Measurements from ENCODE around the gene PMM1.
"Not testable (repeated sequence)": the region's sequence is repeated elsewhere in the genome, so short reads cannot be mapped to it uniquely, and the experiment has no call there.

Gene PMM1

DNA sequence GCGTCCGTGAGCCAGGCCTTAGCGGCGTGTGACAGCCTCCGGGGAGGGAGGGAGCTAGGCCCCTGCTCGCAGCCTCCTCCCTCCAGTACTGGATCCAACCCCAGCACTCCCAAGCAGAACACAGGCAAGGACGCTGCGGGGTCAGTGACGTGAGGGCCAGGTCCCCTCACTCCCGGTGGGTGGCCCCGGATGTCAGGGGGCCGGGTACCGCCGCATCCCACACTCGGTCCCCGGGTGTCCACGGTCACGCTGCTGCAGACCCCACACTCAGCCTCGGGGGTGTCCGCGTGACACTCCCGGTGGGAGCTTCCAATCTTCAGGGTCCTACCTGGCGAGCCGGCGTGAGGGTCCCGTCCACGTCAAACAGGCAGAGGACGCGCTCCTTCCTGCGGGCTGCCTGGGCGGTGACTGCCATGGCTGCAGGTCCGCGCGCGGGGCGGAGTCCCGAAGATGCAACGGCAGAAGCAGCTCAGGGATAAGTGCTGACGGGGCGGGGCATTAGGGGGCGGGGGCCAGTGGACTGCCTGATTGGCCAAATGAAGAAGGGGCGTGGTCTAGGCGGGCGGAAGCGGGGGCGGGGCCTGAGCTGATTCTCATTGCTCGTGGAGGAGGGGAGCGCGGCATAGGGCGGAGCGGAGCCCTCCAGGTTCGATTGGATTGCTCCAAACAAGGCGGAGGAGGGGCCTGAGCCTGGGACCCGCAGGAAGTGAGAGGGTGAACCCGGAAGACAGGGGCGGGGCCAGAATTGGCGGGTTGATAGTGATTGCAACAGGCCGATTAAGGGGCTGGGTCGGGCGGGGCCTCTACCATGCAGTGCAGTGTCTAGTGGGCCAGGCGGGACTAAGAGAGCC, at the start of gene PMM1:
PMM1 (minus strand) TSS at position 450 of the 851 bp plus-strand sequence; CDS start at position 415, 35 bp downstream.
- peak; percentile 98 for FAIRE-seq

DNA sequence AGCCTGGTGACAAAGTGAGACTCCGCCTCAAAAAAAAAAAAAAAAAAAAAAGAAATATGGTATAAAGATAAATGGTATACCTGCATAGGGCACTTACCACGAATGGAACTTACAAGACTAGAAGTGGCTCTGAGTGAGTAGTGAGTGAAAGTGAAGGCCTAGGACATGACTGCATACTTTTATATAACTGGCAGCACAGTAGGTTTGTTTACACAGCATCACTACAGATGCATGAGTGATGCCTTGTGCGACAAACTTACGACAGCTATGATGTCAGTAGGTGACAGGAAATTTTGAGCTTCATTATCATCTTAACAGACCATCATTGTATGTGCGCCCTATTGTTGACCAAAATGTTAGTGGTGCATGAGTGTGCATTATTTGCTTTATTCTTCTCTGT, 49.1 kb upstream of the PMM1 start:
- no peak for FAIRE-seq

DNA sequence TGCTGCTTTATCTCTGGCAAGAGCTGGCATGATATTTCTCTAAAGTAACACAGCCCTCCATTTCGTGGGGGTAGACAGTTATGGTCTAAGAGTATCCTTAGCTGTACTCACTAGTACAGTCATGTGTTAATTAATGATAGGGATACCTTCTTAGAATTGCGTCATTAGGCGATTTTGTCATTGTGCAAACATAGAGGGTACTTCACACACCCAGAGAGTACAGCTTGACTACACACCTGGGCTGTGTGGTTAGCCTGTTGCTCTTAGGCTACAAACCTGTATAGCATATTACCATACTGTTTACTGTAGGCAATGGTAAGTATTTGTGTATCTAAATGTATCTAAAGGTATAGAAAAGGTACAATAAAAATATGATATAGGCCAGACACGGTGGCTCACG, 48.5 kb upstream of the PMM1 start:
- FAIRE-seq, result no peak

GRCh38 chr22:41637623-41638022, 48.0 kb upstream of the PMM1 start:
- FAIRE-seq, result not testable (repeated sequence)

DNA sequence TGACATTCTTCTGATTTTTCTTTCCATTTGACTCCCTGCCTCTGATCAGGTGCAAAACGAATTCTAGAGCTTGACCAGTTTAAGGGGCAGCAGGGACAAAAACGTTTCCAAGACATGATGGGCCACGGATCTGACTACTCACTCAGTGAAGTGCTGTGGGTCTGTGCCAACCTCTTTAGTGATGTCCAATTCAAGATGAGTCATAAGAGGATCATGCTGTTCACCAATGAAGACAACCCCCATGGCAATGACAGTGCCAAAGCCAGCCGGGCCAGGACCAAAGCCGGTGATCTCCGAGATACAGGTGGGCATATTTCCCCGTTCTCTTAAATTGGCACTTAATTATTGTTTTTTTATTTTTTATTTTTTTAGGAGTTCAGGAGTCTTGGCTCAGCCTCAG, 46.8 kb upstream of the PMM1 start:
- FAIRE-seq, result no peak

DNA sequence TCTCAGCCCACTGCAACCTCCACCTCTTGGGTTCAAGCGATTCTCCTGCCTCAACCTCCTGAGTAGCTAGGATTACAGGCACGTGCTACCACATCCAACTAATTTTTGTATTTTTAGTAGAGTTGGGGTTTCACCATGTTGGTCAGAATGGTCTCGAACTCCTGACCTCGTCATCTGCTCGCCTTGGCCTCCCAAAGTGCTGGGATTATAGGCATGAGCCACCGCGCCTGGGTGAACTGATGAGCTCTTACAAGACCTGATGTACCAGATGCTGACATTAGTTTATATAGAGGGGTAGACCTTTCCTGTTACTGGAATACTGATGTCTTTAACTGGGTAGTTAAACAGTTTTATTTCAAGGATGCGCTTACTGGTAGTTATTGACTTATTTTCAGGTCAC, 45.0 kb upstream of the PMM1 start:
- not testable (repeated sequence) for FAIRE-seq

DNA sequence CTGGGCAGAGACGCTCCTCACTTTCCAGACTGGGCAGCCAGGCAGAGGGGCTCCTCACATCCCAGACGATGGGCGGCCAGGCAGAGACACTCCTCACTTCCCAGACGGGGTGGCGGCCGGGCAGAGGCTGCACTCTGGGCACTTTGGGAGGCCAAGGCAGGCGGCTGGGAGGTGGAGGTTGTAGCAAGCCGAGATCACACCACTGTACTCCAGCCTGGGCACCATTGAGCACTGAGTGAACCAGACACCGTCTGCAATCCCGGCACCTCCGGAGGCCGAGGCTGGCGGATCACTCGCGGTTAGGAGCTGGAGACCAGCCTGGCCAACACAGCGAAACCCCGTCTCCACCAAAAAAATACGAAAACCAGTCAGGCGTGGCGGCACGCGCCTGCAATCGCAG, 42.0 kb upstream of the PMM1 start:
- not testable (repeated sequence) for FAIRE-seq

GRCh38 chr22:41631115-41631514, 41.5 kb upstream of the PMM1 start:
- not testable (repeated sequence) for FAIRE-seq

- FAIRE-seq, result no peak
Observed at GRCh38 chr22:41625577-41625976, 35.9 kb upstream of the PMM1 start.

DNA sequence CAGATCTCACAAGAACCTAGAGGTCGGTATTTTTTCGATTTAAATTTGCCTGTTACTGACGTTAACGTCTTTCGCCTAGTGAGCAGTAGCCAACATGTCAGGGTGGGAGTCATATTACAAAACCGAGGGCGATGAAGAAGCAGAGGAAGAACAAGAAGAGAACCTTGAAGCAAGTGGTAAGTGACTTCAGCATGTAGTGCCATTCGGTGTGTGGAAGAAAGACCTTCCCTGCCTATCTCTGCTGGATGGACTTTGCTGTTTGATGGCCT, 32.2 kb upstream of the PMM1 start:
- FAIRE-seq, result no peak

DNA sequence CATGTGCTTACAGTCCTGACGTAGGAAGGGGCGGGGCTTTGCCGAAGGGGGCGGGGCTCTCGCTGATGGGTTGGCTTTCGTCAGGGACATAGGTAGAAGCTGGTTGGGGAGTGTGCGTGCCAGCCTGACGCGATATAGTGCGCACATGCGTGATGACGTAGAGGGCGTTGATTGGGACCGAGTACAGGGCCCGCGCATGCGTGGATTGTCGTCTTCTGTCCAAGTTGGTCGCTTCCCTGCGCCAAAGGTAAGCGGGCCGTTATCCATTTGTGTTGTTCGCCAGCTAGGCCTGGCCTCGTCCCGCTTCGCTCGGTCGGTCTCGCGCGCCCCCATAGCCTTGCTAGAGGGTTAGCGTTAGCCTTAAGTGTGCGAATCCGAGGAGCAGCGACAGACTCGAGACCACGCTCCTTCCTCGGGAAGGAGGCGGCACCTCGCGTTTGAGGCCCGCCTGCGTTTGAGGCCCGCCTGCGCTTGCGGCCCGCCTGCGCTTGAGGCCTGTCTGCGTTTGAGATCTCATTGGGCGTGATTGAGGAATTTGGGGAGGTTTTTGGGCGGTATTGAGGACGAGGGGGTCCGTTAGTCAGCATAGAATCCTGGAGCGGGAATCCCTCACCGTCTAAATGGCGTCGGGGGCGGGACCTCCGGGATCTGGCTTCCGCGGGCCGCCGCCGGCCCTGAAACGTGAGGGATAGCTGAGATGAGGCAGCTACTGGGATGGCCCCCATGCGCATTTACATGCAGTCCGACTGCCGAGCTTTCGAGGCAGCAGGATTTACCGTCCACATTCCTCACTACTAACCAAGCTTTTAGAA, 31.7 kb upstream of the PMM1 start, which contains the start of gene XRCC6:
XRCC6 (plus strand) TSS at position 197 of the 812 bp plus-strand sequence. CDS start 710 bp downstream, outside the sequence.
- peak; percentile 95 for FAIRE-seq

DNA sequence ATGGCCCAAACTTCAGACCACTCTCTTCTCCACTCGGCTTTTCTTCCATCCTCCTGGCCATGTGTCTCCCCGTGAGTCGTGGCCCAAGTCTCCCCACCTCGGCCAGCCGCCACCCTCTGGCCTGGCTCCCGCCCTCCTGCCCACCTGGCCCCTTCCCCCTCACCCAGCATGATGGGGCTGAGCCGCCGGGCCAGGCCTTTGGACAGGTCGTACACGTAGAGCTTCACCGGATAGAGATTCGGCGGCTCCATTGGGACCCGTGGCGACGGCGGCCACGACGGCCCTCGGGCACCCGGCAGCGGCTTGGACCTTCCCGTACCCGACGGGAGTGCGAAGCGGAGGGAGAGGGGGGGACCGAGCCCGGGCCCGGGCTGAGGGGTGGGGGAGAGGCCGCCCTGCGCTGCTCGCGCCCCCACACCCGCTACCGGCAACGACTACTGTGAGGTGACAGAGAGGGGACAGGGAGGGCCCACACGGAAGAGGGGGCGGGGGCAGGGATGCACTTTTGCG, 31.0 kb upstream of the PMM1 start, which contains the start of gene DESI1:
DESI1 (minus strand) TSS at position 455 of the 510 bp plus-strand sequence; CDS start at position 251, 204 bp downstream.
- no peak for FAIRE-seq

GRCh38 chr22:41619979-41620588, 30.4 kb upstream of the PMM1 start:
- FAIRE-seq, result no peak

- no peak for FAIRE-seq
Observed at GRCh38 chr22:41613456-41613855, 23.8 kb upstream of the PMM1 start.

DNA sequence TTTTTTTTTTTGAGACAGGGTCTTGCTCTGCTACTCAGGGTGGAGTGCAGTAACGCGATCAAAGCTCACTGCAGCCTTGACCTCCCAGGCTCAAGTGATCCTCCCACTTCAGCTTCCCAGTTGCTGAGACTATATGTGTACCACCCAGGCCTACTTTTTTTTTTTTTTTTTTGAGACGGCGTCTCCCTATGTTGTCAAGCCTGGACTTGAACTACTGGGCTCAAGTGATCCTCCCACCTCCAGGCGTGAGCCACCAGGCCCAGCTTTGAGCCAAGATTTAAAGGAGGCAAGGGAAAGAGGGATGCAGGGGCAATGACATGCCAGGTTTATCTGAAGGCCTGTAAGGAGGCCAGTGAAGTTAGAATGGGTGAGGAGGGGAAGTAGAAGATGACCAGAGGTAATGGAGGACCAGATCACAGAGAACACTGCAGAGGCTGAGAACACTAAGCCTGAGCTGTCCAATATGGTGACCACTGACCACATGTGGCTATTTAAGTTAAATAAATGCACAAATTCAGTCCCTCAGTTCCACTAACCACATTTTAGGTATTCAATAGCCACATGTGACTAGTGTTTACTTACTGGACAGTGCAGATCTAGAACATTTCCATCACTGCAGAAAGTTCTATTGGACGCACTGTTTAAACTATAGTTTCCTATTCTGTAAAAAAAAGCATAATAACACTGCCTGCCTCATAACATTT, 23.1 kb upstream of the PMM1 start:
- FAIRE-seq, result no peak

DNA sequence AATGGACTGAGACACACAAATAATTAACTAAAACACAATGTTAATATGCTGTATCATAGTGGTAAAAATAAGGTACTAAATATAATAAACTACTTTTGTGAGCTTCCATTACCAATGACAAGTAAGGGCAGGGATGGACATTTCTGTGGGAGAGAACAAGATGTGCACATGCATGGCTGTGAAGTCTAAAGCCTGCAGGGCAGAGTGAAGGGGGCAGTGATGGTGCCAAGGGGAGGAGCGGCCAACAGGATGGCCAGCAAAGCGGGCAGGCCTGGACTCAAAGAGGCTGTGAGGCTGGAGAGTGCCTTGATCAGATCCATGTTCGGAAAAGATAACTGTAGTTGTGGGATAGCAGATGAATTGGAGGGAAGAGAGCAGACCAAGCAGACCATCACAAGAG, 18.7 kb upstream of the PMM1 start:
- FAIRE-seq, result no peak

- no peak for FAIRE-seq
Observed at GRCh38 chr22:41603873-41604332, 14.3 kb upstream of the PMM1 start.

GRCh38 chr22:41600976-41601375, 11.3 kb upstream of the PMM1 start:
- no peak for FAIRE-seq

DNA sequence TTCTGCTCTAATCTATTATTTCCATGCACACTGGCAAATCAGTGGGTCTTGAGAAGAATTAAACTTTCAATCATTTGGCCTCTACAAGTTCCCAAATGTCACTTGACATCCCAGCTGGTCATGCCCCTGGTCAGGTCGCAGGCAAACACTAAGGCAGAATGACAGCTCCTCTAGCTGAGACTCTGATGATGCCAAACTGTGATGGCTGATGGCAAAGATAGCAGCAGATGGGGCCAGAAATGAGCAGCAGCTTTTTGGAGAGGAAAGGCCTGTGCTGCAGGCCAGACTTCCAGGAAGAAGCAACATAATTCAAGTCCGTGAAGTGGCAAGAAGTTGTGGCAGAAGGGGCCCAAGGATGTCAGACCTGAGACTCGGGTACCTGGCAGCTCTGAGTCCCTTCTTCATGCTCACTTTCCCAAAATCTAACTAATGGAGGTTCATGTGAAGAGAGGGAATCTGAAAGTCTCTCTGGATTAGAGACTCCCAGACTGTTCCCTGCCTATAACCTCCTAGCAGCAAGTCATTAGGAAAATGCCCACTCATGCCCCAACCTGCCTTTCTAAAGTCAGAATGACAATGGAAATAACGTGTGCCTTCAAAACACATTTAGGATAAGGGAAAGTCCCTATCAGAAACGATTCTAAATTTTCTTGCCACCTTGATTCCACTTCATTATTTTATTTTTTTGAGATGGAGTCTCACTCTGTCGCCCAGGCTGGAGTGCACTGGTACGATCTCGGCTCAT, 9.4 kb upstream of the PMM1 start:
- no peak for FAIRE-seq

- FAIRE-seq, result no peak
Observed at GRCh38 chr22:41598081-41598480, 8.4 kb upstream of the PMM1 start.

- FAIRE-seq, result no peak
Observed at GRCh38 chr22:41597635-41597953, 8.0 kb upstream of the PMM1 start.

Data from G401.6 (cell line).